KBM-7 (cell line): ENCODE results near the gene STOML3.
"Not testable (repeated sequence)": the region's sequence is repeated elsewhere in the genome, so short reads cannot be mapped to it uniquely, and the experiment has no call there.

Experiments used
- DNase-seq: peaks from one replicate; pipeline ENCODE4 v3.0.0-alpha.2; 2015
- in situ Hi-C: fragments of 300-500 bp; cut with MboI; formaldehyde crosslinking; loops from 2 replicates; pipeline ENCODE4 v1.14.3; 2020; ENCODE audit warnings: low sequenced_read_pairs, low pct_unique_long_range_greater_than_20kb, mixed read lengths

STOML3 gene

GRCh38 chr13:39006371-39007111 lies 15.9 kb upstream of the STOML3 start:
- in situ Hi-C loops, DNase-seq: not testable (repeated sequence)

DNA sequence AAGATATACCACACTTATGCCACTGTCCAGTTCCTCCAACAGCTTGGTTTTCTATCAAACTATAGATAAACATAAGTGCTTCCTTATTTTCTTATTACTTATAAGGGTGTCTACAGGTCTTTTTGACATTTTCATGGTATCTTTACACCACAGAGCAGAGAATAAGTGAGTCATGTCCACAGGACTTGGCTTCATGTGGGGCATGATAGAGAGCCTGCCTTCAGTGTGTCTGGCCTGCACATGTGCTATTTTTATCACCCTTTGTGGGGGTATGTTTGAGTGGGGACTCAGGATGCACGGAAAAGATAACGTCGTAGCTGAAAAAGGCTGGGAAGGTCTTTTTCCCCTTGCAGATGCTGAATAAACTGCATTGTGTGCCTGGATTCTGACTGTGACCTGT lies 8.1 kb upstream of the STOML3 start:
- in situ Hi-C loops, result no loop called here
- DNase-seq, result no peak

GRCh38 chr13:38993381-38993780 lies 2.8 kb upstream of the STOML3 start:
- no peak for DNase-seq
- in situ Hi-C loops, result no loop called here

DNA sequence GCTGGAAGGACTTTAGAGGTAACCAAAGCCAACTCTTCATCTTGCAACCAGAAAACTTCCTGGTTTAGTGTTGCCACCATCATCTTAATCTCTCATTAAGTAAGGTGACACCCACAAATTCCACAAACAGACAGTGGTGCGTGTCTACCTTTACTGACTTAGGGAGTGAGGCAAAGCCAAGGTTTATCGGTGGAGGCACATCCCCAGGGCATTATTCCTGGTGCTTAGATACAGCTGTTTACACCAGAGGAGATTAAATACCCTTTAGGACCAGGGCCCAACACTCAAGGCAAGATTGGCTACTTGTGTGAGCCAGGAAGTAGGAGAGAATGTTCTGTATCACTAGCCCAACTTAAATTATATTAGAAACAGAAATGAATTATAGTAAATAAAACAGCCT lies 9.5 kb downstream of the STOML3 start:
- DNase-seq, result no peak
- in situ Hi-C loops, result no loop called here

DNA sequence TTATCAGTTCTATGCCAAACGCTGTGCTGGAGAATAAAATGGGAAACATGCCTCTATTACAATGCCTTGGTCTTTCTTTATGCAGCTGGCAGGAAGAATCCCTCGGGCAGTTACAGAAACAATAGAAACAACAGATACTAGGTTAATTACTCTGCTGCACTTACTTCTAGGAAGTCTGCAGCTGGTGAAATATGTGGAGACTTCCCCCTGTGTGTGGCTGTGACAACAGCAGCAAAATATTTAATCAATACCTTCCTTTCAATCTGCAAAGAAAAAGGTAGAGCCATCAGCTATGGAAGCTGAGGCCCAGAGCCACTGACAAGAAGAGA lies 9.9 kb downstream of the STOML3 start:
- DNase-seq, result no peak

DNA sequence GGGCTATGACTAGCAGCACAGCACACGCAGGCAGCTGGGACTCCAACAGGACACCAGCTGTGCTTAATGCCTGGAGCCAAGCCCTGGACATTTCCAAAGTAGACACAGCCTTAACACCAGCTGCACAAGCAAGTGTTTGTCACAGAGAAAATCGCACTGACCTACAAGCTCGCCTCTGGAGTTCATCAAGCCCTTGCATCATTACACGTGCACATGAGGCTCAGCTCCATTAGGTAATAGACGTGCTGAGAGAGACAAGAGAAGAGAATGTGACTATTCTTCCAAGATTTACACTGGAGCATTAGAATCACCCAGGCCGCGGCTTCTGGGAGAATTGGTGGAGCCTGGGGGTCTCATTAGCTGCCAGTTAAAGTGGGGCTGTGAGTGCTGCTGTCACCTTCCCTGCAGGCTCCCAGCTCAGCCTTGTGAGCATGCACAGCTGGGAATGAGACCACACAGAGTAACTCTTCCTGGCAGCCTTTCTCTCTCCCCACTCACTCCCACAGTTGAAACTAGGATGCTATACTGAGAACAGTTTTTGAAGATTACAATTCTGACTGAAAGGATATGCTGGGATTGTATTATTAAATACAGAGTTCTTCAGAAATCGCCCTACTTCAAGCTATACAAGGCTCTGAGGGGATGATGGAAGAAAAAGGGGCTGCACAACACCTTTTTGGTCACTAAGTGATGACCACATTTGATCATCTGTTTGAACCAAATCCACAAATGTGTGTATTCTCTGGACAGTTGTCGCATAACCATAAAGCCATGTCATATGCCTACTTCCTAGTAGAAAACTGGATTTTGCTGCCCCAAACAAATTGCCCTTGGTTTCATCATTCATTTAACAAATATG lies 10.5 kb downstream of the STOML3 start:
- DNase-seq, result no peak
- in situ Hi-C loops, result no loop called here

More for the DNA sequence above, 9.9 kb downstream of the STOML3 start:
- in situ Hi-C loops, result no loop called here

DNA sequence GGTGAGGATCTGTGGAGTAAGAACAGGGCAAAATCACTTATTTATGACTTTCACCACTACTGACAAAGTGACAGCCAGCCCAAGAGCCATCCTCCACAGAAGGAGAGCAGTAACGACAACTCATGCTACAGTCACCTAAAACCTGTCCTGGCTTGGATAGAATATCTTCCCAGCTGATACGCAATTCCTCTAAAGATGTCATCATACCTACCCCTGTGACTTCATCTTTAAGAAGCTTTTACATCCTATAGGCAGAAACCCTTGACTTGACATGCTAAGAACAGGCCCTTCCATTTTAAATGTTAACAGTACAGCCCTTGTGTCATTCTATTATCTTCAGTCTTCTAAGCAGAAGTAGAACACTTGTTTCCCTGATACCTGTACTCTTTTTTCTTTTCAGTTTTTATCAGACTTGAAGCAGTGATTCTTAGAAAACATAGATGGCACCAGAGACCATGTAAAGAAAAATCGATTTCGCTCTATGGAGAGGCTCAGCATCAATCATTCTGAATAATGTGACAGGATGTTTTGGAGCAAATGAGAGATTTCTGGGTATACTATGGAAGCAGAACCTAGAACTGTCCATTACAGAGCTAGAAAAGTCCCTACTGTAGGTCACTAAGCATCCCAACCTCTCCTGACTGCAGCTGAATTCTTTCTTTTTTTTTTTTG lies 20.1 kb downstream of the STOML3 start:
- in situ Hi-C loops, result no loop called here
- no peak for DNase-seq

DNA sequence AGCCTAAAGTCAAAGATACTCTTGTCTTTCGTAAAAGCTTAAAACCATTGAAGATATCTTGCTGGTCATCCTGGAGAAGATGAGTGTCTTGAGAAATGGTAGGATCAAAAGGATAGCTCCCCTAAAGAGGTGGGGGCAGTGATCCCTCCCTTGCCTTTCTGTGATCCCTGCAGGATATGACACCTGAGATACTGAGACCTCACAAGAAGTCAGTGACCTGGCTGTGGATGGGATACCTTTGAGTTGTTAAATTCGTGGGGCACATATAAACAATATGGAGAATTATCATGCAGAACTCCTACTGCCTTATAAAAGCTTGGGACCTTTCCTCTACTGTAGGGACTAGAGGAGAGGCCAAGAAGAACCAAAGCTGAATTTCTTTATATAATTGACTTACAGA lies 21.4 kb downstream of the STOML3 start:
- no peak for DNase-seq
- in situ Hi-C loops, result no loop called here

DNA sequence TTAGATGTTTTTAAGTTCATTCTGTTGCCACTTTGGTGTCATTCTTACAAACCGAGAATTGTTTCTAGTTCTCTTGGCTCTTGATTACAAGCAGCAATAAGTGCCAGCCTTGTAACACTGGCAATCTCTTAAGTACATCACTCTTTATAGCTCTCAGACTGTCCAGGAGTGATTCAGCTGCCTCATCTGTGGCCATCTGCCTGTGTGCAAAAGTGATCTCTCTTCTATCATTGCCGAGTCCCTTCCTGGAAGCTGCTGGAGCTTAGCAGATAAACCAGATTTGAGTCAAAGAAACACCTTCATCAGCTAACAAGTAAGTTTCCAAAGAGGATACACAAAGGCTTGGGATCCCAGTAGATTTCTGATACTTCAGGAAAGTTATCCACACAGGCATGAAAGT lies 23.2 kb downstream of the STOML3 start:
- DNase-seq, result no peak
- in situ Hi-C loops, result no loop called here

GRCh38 chr13:38965281-38965680 lies 25.4 kb downstream of the STOML3 start:
- in situ Hi-C loops, result no loop called here
- DNase-seq, result no peak

GRCh38 chr13:38960175-38960574 lies 30.5 kb downstream of the STOML3 start:
- no peak for DNase-seq
- in situ Hi-C loops, result no loop called here

- in situ Hi-C loops, result no loop called here
- DNase-seq, result no peak
Observed at GRCh38 chr13:38957794-38958592, 32.6 kb downstream of the STOML3 start.

DNA sequence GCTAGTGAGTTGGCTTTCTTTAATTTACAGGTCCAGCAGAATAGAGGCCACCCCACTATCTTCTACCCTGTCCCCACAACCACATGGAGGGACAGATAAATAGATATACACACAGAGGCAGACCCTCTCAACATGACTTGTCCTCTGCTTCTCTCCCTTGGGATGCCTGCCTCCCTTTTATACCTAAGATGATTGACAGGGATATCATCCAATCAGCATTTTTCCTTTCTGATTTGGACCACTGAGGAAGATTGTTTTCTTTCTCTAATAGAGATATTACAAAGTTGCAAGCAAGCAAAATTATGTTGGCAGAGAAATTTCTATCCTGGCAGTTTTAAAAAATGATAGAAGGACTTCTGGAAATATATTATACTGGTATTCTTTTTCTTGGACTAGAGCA lies 35.8 kb downstream of the STOML3 start:
- in situ Hi-C loops, result no loop called here
- no peak for DNase-seq

- no peak for DNase-seq
- in situ Hi-C loops, result no loop called here
Observed at GRCh38 chr13:38954291-38954690, 36.3 kb downstream of the STOML3 start.

DNA sequence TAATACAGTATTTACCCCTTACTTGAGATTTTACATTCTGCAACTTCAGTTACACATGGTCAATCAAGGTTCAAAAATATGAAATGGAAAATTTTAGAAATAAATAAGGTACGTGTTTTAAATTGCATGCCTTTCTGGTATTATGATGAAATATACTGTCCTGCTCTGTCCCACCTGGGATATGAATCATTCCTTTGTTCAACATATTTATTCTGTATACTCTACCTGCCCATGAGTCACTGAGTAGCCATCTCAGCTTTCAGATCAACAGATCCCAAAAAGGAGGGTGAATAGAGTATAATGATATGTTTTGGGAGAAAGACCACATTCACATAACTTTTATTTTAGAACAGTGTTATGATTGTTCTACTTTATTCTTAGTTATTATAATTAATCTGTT lies 37.8 kb downstream of the STOML3 start:
- no peak for DNase-seq
- in situ Hi-C loops, result no loop called here

DNA sequence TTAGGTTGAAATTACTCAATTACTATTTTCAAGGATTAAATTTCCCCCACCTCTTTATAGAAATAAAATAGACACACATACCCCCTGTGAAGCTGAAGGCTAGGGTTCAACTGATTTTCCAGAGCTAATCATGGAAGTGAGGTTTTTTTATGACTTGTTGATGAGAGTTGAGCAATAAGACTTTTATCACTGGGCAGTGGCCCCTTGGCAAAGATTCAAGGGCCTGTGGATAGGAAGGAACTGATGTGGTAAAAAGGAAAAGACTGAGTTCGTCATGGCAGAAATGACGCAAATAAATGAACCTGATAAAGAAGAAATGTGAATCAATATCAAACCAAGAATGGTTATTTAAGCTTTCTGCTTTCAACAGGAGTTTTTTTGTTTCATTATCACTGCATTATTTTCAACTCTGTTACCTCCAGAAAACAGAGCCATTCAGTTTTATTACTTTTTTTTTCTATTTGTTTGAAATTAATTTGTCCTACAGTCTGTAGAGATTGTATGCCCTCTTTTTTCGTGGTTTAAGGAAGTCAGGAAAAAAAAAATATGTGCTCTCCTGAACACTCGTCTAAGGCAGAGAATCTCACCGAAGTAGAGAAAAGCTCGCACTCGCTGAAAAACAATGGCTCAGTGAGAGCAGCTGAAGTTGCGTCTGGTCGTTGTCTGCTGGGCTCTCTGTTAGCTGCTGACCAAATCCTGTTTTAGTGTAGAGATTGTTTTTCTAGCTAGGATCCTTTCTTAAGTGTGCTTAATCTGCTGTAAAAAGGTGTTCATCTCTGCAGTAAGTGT lies 38.9 kb downstream of the STOML3 start:
- in situ Hi-C loops, result no loop called here
- DNase-seq, result no peak

GRCh38 chr13:38950987-38951386 lies 39.6 kb downstream of the STOML3 start:
- in situ Hi-C loops, result no loop called here
- no peak for DNase-seq

DNA sequence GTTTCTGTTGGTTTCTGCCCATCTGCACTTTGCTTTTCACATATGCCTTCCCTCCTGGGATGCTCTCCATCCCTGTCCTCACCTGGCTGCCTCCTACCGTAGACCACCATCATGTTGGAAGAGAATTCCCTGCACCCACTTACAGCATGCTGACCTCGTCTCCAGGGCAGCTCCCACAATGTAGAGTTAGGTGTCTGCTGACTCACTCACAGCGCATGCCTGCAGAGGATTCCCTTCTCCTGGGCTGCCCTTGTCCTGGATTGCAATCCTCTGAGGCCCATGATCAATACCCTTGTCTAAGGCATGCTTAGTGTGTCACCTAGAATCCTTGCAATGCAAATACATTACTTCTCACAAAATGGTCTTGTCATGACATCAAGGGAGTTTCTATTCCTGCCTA lies 43.6 kb downstream of the STOML3 start:
- in situ Hi-C loops, result no loop called here
- DNase-seq, result no peak

- in situ Hi-C loops, result no loop called here
- DNase-seq, result no peak
Observed at GRCh38 chr13:38944219-38944618, 46.4 kb downstream of the STOML3 start.
